GM04504 (cell line): ENCODE measurements around the gene SDK1.
"Not testable (repeated sequence)": the region's sequence is repeated elsewhere in the genome, so short reads cannot be mapped to it uniquely, and the experiment has no call there.

ENCODE experiments used
- DNase-seq: peaks from one replicate; pipeline ENCODE4 v3.0.0-alpha.2; 2012; ENCODE audit warnings: low read depth

SDK1 gene

GRCh38 chr7:4270268-4270667 lies 969.2 kb downstream of the SDK1 start:
- DNase-seq = no peak

GRCh38 chr7:4270941-4271715 lies 970.1 kb downstream of the SDK1 start:
- no peak for DNase-seq

- DNase-seq = no peak
Measured at GRCh38 chr7:4271716-4272015, 970.6 kb downstream of the SDK1 start.

GRCh38 chr7:4272141-4272540 lies 971.1 kb downstream of the SDK1 start:
- no peak for DNase-seq

- DNase-seq = no peak
Measured at GRCh38 chr7:4273566-4274230, 972.6 kb downstream of the SDK1 start.

GRCh38 chr7:4274286-4274685 lies 973.2 kb downstream of the SDK1 start:
- no peak for DNase-seq

- no peak for DNase-seq
Measured at GRCh38 chr7:4277936-4278335, 976.9 kb downstream of the SDK1 start.

- DNase-seq = no peak
Measured at GRCh38 chr7:4279216-4279615, 978.2 kb downstream of the SDK1 start.

GRCh38 chr7:4281231-4281993 lies 980.4 kb downstream of the SDK1 start:
- no peak for DNase-seq

- no peak for DNase-seq
Measured at GRCh38 chr7:4282434-4283223, 981.6 kb downstream of the SDK1 start.

GRCh38 chr7:4286351-4286750 lies 985.3 kb downstream of the SDK1 start:
- DNase-seq = no peak

GRCh38 chr7:4288791-4289394 lies 987.8 kb downstream of the SDK1 start:
- no peak for DNase-seq

- no peak for DNase-seq
Measured at GRCh38 chr7:4297165-4297917, 996.3 kb downstream of the SDK1 start.

- DNase-seq = no peak
Measured at GRCh38 chr7:4297918-4298219, 996.8 kb downstream of the SDK1 start.

GRCh38 chr7:4299431-4299830 lies 998.4 kb downstream of the SDK1 start:
- no peak for DNase-seq

- no peak for DNase-seq
Measured at GRCh38 chr7:4302203-4302905, 1001.3 kb downstream of the SDK1 start.

- DNase-seq = no peak
Measured at GRCh38 chr7:4307316-4308204, 1006.5 kb downstream of the SDK1 start.

- DNase-seq = no peak
Measured at GRCh38 chr7:4308205-4308590, 1007.1 kb downstream of the SDK1 start.

GRCh38 chr7:4313911-4314310 lies 1012.9 kb downstream of the SDK1 start:
- DNase-seq = not testable (repeated sequence)

- not testable (repeated sequence) for DNase-seq
Measured at GRCh38 chr7:4314316-4314715, 1013.3 kb downstream of the SDK1 start.
